ENCODE data around the gene CRIP3.

The CRIP3 gene

GRCh38 chr6:43295456-43295855, 13.2 kb downstream of the CRIP3 start:
- H3K4me3 ChIP-seq (replicated peaks; ENCODE audit: low read depth, low read length), result no peak overlapping the region
- TF ChIP-seq, protein P1, sequence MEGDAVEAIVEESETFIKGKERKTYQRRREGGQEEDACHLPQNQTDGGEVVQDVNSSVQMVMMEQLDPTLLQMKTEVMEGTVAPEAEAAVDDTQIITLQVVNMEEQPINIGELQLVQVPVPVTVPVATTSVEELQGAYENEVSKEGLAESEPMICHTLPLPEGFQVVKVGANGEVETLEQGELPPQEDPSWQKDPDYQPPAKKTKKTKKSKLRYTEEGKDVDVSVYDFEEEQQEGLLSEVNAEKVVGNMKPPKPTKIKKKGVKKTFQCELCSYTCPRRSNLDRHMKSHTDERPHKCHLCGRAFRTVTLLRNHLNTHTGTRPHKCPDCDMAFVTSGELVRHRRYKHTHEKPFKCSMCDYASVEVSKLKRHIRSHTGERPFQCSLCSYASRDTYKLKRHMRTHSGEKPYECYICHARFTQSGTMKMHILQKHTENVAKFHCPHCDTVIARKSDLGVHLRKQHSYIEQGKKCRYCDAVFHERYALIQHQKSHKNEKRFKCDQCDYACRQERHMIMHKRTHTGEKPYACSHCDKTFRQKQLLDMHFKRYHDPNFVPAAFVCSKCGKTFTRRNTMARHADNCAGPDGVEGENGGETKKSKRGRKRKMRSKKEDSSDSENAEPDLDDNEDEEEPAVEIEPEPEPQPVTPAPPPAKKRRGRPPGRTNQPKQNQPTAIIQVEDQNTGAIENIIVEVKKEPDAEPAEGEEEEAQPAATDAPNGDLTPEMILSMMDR (IDR thresholded peaks at IDR 0.05; ENCODE audit: low read length, missing control alignments), result no peak
- DNase-seq (ENCODE audit: low read depth), result no peak

- no peak overlapping the region for H3K4me3 ChIP-seq (replicated peaks; ENCODE audit: low read depth, low read length)
- no peak for DNase-seq (ENCODE audit: low read depth)
- TF ChIP-seq, protein P1 (IDR thresholded peaks at IDR 0.05; ENCODE audit: low read length, missing control alignments), result no peak
Measured at GRCh38 chr6:43294536-43294935, 14.1 kb downstream of the CRIP3 start.

GRCh38 chr6:43293698-43294097, 14.9 kb downstream of the CRIP3 start:
- TF ChIP-seq, protein P1 (IDR thresholded peaks at IDR 0.05; ENCODE audit: low read length, missing control alignments), result no peak
- no peak overlapping the region for H3K4me3 ChIP-seq (replicated peaks; ENCODE audit: low read depth, low read length)
- no peak for DNase-seq (ENCODE audit: low read depth)

GRCh38 chr6:43292763-43293318, 15.8 kb downstream of the CRIP3 start:
- TF ChIP-seq, protein P1 (IDR thresholded peaks at IDR 0.05; ENCODE audit: low read length, missing control alignments), result no peak
- H3K4me3 ChIP-seq (replicated peaks; ENCODE audit: low read depth, low read length), result no peak overlapping the region
- no peak for DNase-seq (ENCODE audit: low read depth)

DNA sequence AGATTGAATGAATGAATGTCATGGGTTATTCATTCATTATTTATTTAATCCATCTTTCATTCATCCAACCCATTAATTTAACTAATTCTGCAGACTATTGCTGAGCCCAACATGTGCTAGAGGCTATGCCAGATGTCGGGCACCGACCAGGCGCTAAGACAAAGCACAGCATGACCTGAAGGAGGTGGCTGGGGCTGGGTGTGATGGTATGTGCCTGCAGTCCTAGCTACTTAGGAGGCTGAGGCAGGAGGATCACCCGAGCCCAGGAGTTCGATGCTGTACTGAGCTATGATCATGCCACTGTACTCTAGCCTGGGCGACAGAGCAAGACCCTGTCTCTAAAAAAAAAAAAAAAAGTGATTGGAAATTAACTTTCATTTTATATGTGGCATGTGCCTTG, 16.3 kb downstream of the CRIP3 start:
- no peak overlapping the region for H3K4me3 ChIP-seq (replicated peaks; ENCODE audit: low read depth, low read length)
- no peak for DNase-seq (ENCODE audit: low read depth)
- TF ChIP-seq, protein P1 (IDR thresholded peaks at IDR 0.05; ENCODE audit: low read length, missing control alignments), result no peak

GRCh38 chr6:43291708-43292107, 16.9 kb downstream of the CRIP3 start:
- TF ChIP-seq, protein P1 (IDR thresholded peaks at IDR 0.05; ENCODE audit: low read length, missing control alignments), result no peak

DNA sequence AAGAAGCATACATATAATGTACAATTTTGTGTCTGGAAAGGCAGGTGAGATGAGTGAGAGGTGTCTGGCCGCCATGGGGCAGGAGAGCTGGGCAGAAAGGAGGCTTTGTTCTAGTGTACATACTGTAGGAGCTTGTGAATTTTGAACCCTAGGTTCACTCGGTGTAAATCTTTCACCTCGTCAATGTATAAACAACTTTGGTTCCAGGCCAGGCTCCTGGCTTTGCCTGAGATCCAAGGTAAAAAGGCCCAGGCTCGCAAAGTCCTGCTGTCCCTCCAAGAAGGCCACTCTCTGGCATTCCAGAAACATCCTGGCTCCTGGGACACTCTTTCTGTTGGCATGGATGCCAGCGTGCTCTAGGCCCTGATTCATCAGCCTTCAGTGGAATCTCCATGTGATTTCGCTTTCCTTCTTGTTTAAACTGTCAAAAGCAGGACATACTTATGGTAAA, 17.7 kb downstream of the CRIP3 start:
- H3K4me3 ChIP-seq (replicated peaks; ENCODE audit: low read depth, low read length), result no peak overlapping the region
- TF ChIP-seq, protein P1 (IDR thresholded peaks at IDR 0.05; ENCODE audit: low read length, missing control alignments), result no peak
- no peak for DNase-seq (ENCODE audit: low read depth)

More at GRCh38 chr6:43291708-43292107, 16.9 kb downstream of the CRIP3 start:
- DNase-seq (ENCODE audit: low read depth), result no peak
- H3K4me3 ChIP-seq (replicated peaks; ENCODE audit: low read depth, low read length), result no peak overlapping the region
